Neutrophil (primary cell): Measurements from ENCODE around the gene DSCAM.

ENCODE experiments used
- H3K27ac ChIP-seq: fragments of 200-600 bp; sonication (generic); 2 replicates; pipeline ENCODE4 v1.5.1; 2016; ENCODE audit warnings: mild to moderate bottlenecking, moderate library complexity
- H3K27me3 ChIP-seq: fragments of 200-600 bp; sonication (generic); 2 replicates; pipeline ENCODE4 v1.6.0; 2016; ENCODE audit warnings: mild to moderate bottlenecking
- H3K36me3 ChIP-seq: fragments of 200-600 bp; sonication (generic); 2 replicates; pipeline ENCODE4 v1.5.1; 2017
- H3K4me1 ChIP-seq, 2 experiments: fragments of 200-600 bp in 1 of 2; sonication (generic) in 1 of 2; 1 replicate in 1 of 2; 2 replicates in 1 of 2; pipeline versions ENCODE4 v1.5.1 to v1.6.1; 2013 to 2016; ENCODE audit warnings: low read depth in 1 of 2, low read length in 1 of 2, mild to moderate bottlenecking in 1 of 2, moderate library complexity in 1 of 2; ENCODE audit not compliant: control insufficient read depth in 1 of 2, insufficient read depth in 1 of 2
- H3K4me3 ChIP-seq, 2 experiments: fragments of 200-600 bp in 1 of 2; sonication (generic) in 1 of 2; 1 replicate in 1 of 2; 2 replicates in 1 of 2; pipeline ENCODE4 v1.5.1; 2013 to 2016; ENCODE audit warnings: low read depth in 1 of 2, low read length in 1 of 2, mild to moderate bottlenecking in 1 of 2, moderate library complexity in 1 of 2
- H3K9me3 ChIP-seq: fragments of 200-600 bp; sonication (generic); 2 replicates; pipeline ENCODE4 v1.5.1; 2016
- CTCF ChIP-seq: fragments of 200-600 bp; sonication (generic); IDR thresholded peaks from 2 replicates; pipeline ENCODE4 v1.5.1; 2016; ENCODE audit warnings: antibody characterized with exemption

The DSCAM gene

GRCh38 chr21:40490408-40490807 lies 356.6 kb downstream of the DSCAM start:
- no peak for TF ChIP-seq CTCF
- Histone ChIP-seq H3K36me3 (no peaks in the 10 kb centered on the region), H3K4me1 (no peaks in the 10 kb centered on the region)

DNA sequence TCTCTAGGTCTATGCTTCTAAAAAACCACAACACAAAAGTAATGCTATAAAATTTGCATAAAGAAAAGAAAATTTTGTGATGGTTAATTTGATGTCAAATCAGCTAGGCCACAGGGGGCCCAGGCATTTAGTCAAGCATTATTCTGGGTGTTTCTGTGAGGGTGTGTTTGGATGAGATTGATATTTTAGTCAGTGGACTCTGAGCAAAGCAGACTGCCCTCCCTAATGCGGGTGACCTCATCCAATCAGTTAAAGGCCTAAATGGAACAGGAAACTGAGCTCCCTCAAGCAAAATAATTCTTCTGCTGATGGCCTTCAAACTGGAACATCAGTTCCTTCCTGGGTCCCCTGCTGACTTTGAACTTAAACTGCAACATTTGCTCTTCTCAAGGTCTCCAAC lies 358.0 kb downstream of the DSCAM start:
- no peak for TF ChIP-seq CTCF
- H3K9me3 ChIP-seq, result no peaks in the 10 kb centered on the region
- no peak overlapping the region for H3K4me3 ChIP-seq
- H3K27ac ChIP-seq, result no peak overlapping the region
- no peaks in the 10 kb centered on the region for H3K36me3 ChIP-seq
- no peaks in the 10 kb centered on the region for H3K4me1 ChIP-seq
- no peaks in the 10 kb centered on the region for H3K27me3 ChIP-seq

More at GRCh38 chr21:40490408-40490807, 356.6 kb downstream of the DSCAM start:
- Histone ChIP-seq H3K27me3 (no peaks in the 10 kb centered on the region), H3K27ac (no peak overlapping the region), H3K9me3 (no peaks in the 10 kb centered on the region), H3K4me3 (no peak overlapping the region)

DNA sequence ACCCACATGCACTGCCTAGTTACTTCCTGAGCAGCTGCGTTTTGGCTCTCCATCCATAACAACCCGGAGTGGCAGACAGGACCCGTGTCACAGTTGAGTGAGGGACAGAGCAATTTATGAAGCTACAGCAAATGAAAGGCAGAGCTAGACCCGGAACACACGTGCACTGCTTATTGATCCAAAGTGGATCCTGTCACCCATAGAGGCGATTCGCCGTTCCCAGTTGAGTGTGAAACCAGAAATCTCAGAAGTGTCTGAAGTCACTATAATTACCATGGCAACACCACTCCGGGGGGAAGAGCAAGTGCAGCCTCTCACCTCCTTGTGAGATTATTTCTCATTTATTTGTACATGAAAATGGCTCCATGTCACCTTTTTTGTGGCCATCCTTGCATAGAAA lies 365.2 kb downstream of the DSCAM start:
- TF ChIP-seq CTCF, result no peak
- no peaks in the 10 kb centered on the region for H3K27me3 ChIP-seq
- no peaks in the 10 kb centered on the region for H3K9me3 ChIP-seq

GRCh38 chr21:40474513-40474912 lies 372.4 kb downstream of the DSCAM start:
- no peak for TF ChIP-seq CTCF
- Histone ChIP-seq H3K4me3 (no peak overlapping the region), H3K4me1 (no peaks in the 10 kb centered on the region), H3K27ac (no peak overlapping the region), H3K9me3 (no peaks in the 10 kb centered on the region), H3K36me3 (no peaks in the 10 kb centered on the region), H3K27me3 (no peaks in the 10 kb centered on the region)

More for the DNA sequence above, 365.2 kb downstream of the DSCAM start:
- H3K4me1 ChIP-seq, result no peaks in the 10 kb centered on the region
- no peaks in the 10 kb centered on the region for H3K36me3 ChIP-seq
- no peak overlapping the region for H3K4me3 ChIP-seq
- H3K27ac ChIP-seq, result no peak overlapping the region

GRCh38 chr21:40472013-40472412 lies 374.9 kb downstream of the DSCAM start:
- no peaks in the 10 kb centered on the region for H3K27me3 ChIP-seq
- no peak overlapping the region for H3K27ac ChIP-seq
- H3K36me3 ChIP-seq, result no peaks in the 10 kb centered on the region
- no peak overlapping the region for H3K4me3 ChIP-seq
- H3K9me3 ChIP-seq, result no peaks in the 10 kb centered on the region
- H3K4me1 ChIP-seq, result no peaks in the 10 kb centered on the region
- no peak for TF ChIP-seq CTCF

GRCh38 chr21:40471103-40471502 lies 375.9 kb downstream of the DSCAM start:
- no peaks in the 10 kb centered on the region for H3K9me3 ChIP-seq
- H3K4me1 ChIP-seq, result no peaks in the 10 kb centered on the region
- TF ChIP-seq CTCF, result no peak
- H3K36me3 ChIP-seq, result no peaks in the 10 kb centered on the region
- H3K4me3 ChIP-seq, result no peak overlapping the region
- H3K27me3 ChIP-seq, result no peaks in the 10 kb centered on the region
- H3K27ac ChIP-seq, result no peak overlapping the region
